ENCODE results near the gene TRIM32.

DNA sequence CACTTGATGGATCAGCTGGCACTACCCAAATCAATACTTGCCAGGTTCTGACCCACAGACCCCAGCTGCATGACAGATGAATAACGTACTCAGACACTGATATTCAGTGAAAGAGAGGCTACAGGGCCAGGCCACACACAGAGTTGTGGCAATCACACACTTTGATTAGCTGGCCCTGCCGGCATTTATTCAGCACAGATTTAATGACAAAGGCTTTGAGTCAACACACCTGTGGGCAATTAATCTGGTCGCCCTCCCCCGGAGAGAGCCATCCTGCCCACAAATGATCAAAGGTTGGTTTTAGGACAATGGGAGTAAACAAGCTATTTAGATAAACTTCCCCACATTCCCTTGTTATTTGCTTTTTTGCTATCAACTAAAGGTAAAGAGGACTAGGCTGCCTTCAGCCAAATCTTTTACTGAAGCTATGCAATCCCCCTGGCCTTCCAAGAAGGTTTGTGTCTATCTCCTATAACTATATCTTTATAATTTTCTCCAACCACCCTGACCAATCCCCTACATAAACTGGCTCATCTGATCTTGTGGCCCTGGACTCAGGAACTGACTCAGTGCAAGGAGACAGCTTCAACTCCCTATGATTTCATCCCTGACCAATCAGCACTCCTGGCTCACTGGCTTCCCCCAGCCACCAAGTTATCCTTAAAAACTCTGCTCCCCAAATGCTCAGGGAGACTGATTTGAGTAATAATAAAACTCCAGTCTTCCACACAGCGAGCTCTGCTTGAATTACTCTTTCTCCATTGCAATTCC is 12.7 kb upstream of the TRIM32 start:
- TF ChIP-seq CTCF (IDR thresholded peaks at IDR 0.05 in 2 of 3, conservative IDR thresholded peaks at IDR 0.05 in 1 of 3; ENCODE audit: borderline replicate concordance in 1 of 3, insufficient read depth in 1 of 3, low read depth in 2 of 3, low read length in 2 of 3), result no peak
- TF ChIP-seq ATF3 (IDR thresholded peaks at IDR 0.05), result no peak
- no peak for TF ChIP-seq EZH2phosphoT487 (IDR thresholded peaks at IDR 0.05; ENCODE audit: borderline replicate concordance)
- no peak for TF ChIP-seq MAX (IDR thresholded peaks at IDR 0.05)
- no peak for TF ChIP-seq POLR2AphosphoS5 (IDR thresholded peaks at IDR 0.05; ENCODE audit: low read depth, low read length)
